ENCODE measurements around the gene RAB33B. TPM values are rescaled to one million over a fixed set of nuclear protein-coding genes. Genes with fewer than 3 reads are reported as not detected.
"Not testable (repeated sequence)": the region's sequence is repeated elsewhere in the genome, so short reads cannot be mapped to it uniquely, and the experiment has no call there.

RAB33B gene
- total and polyA plus RNA-seq, 9 of the 15 experiments (the other 6 are each of a cell fraction or from before 2014, with no cell fraction given) = 1.7 to 3.7 (median 3.0) TPM

DNA sequence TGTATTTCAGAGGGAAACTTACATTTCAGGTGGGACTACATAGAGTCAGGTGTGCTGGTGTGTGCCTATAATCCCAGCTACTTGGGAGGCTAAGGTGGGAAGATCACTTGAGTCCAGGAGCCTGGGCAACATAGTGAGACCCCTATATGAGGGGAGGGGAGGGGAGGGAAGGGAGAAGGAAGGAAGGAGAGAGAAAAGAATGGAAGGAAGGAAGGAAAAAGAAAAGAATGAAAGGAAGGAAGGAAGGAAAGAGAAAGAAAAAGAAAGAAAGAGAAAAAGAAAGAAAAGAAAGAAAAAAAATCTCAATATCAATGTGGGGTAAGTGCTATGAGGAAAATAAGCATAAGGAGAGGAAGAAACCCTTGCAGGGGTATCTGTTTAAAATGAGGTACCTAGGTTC is 43.6 kb upstream of the RAB33B start:
- no peak overlapping the region for H3K4me3 ChIP-seq
- H3K4me2 ChIP-seq (ENCODE audit: insufficient read depth, low read length) = no peak overlapping the region
- ATAC-seq (no peak), FAIRE-seq (no peak), DNase-seq (ENCODE audit: extremely low read depth in 1 of 4, low spot score in 3 of 4) (no peak)
- no peak for TF ChIP-seq ZBTB8A (IDR thresholded peaks at IDR 0.05; ENCODE audit: partially characterized antibody)
- TF ChIP-seq, protein P1, sequence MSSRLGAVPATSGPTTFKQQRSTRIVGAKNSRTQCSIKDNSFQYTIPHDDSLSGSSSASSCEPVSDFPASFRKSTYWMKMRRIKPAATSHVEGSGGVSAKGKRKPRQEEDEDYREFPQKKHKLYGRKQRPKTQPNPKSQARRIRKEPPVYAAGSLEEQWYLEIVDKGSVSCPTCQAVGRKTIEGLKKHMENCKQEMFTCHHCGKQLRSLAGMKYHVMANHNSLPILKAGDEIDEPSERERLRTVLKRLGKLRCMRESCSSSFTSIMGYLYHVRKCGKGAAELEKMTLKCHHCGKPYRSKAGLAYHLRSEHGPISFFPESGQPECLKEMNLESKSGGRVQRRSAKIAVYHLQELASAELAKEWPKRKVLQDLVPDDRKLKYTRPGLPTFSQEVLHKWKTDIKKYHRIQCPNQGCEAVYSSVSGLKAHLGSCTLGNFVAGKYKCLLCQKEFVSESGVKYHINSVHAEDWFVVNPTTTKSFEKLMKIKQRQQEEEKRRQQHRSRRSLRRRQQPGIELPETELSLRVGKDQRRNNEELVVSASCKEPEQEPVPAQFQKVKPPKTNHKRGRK (tag; IDR thresholded peaks at IDR 0.05) = peak; percentile 63; the same call in 1 of the 2 replicates
- in situ Hi-C loops (cut with MboI) (no loop called here), intact Hi-C loops (cut with micrococcal nuclease) (no loop called here)
- H3K9me1 ChIP-seq (ENCODE audit: control insufficient read depth, insufficient read depth, low read length) = no peaks in the 10 kb centered on the region
- H3K79me2 ChIP-seq (ENCODE audit: control insufficient read depth, insufficient read depth, low read length) = no peaks in the 10 kb centered on the region
- no peak overlapping the region for H2AFZ ChIP-seq (ENCODE audit: low read depth, low read length)
- no peaks in the 10 kb centered on the region for H3K9me3 ChIP-seq (replicated peaks; ENCODE audit: control insufficient read depth, insufficient read depth, low read depth, low read length)
- no peaks in the 10 kb centered on the region for H3K27me3 ChIP-seq (ENCODE audit: control insufficient read depth in 2 of 2, insufficient read depth in 2 of 2, low read length in 2 of 2)
- POLR2A ChIA-PET = no interaction called here
- no peaks in the 10 kb centered on the region for H3K4me1 ChIP-seq (replicated peaks in 1 of 2; ENCODE audit: control insufficient read depth in 2 of 2, insufficient read depth in 2 of 2, low read length in 2 of 2)
- no TSS peak for BruUV-seq (replicated peaks)
- no peaks in the 10 kb centered on the region for H4K20me1 ChIP-seq (replicated peaks; ENCODE audit: control insufficient read depth, insufficient read depth, low read length)
- no peaks in the 10 kb centered on the region for H3K36me3 ChIP-seq (ENCODE audit: control insufficient read depth, insufficient read depth, low read length)
- H3K27ac ChIP-seq (ENCODE audit: extremely low read depth, low read depth, low read length) = no peak overlapping the region
- CTCF ChIA-PET (ENCODE audit: low intra/inter-chr PET ratio) = no interaction called here
- no peak overlapping the region for H3K9ac ChIP-seq (ENCODE audit: insufficient read depth in 1 of 2, low read depth in 2 of 2, low read length in 2 of 2)

DNA sequence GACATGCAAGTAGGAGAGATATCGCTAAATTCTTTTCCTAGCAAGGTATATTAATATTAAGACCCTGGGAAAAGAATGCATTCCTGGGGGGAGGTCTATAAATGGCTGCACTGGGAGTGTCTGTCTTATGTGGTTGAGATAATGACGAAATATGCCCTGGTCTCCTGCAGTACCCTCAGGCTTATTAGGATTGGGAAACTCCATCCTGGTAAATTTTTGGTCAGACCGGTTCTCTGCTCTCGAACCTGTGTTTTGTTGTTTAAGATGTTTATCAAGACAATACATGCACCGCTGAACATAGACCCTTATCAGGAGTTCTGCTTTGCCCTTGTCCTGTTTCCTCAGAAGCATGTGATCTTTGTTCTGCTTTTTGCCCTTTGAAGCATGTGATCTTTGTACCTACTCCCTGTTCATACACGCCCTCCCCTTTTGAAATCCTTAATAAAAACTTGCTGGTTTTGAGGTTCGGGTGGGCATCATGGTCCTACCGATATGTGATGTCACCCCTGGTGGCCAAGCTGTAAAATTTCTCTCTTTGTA is 39.2 kb upstream of the RAB33B start:
- H3K9me1 ChIP-seq (ENCODE audit: control insufficient read depth, insufficient read depth, low read length); H3K27me3 ChIP-seq (ENCODE audit: control insufficient read depth in 2 of 2, insufficient read depth in 2 of 2, low read length in 2 of 2); H3K4me3 ChIP-seq; H3K9ac ChIP-seq (ENCODE audit: insufficient read depth in 1 of 2, low read depth in 2 of 2, low read length in 2 of 2); DNase-seq (ENCODE audit: extremely low read depth in 1 of 4, low spot score in 3 of 4); in situ Hi-C loops (cut with MboI); H3K4me1 ChIP-seq (replicated peaks in 1 of 2; ENCODE audit: control insufficient read depth in 2 of 2, insufficient read depth in 2 of 2, low read length in 2 of 2); H3K27ac ChIP-seq (ENCODE audit: extremely low read depth, low read depth, low read length); BruUV-seq (replicated peaks); H3K9me3 ChIP-seq (replicated peaks; ENCODE audit: control insufficient read depth, insufficient read depth, low read depth, low read length); H3K79me2 ChIP-seq (ENCODE audit: control insufficient read depth, insufficient read depth, low read length); FAIRE-seq; H3K4me2 ChIP-seq (ENCODE audit: insufficient read depth, low read length); H4K20me1 ChIP-seq (replicated peaks; ENCODE audit: control insufficient read depth, insufficient read depth, low read length); CTCF ChIA-PET (ENCODE audit: low intra/inter-chr PET ratio); H3K36me3 ChIP-seq (ENCODE audit: control insufficient read depth, insufficient read depth, low read length); H2AFZ ChIP-seq (ENCODE audit: low read depth, low read length); ATAC-seq; POLR2A ChIA-PET; intact Hi-C loops (cut with micrococcal nuclease): not testable (repeated sequence)
- WGBS (ENCODE audit: insufficient coverage, low coverage, missing lambda C conversion rate) = 72% methylated on average over 8 of the region's 8 CpGs
- TF ChIP-seq CBX5 (IDR thresholded peaks at IDR 0.05; ENCODE audit: borderline replicate concordance, low read depth) (peak; percentile 64), L3MBTL2 (IDR thresholded peaks at IDR 0.05) (peak; percentile 17; the same call in 1 of the 2 replicates)

All from K562 (cell line).